A549 (cell line): ENCODE results near the gene MS4A4A. TPM values are rescaled to one million over a fixed set of nuclear protein-coding genes. Genes with fewer than 3 reads are reported as not detected.

ENCODE experiments used
- ATAC-seq, 2 experiments: fragments of 200-7000 bp in 1 of 2; fragments of >200 bp in 1 of 2; cut with Nextera tagmentation in 1 of 2; cut with Tn5 transposase in 1 of 2; 3 replicates each; pipeline versions ENCODE4 v1.8.0 to v1.9.1; 2018 to 2020; ENCODE audit warnings: mild to moderate bottlenecking in 1 of 2, moderate library complexity in 1 of 2
- CTCF ChIA-PET: fragments of 300-600 bp; sonication (Branson Sonifier 250); formaldehyde crosslinking; extraction: SDS; loops from one replicate; lab custom pipeline; 2021; ENCODE audit warnings: antibody characterized with exemption, inconsistent platforms; lab: Yijun Ruan, JAX
- POLR2A ChIA-PET: fragments of 350-600 bp; formaldehyde crosslinking; extraction: SDS; loops from one replicate; lab custom pipeline; 2021; ENCODE audit warnings: antibody characterized with exemption, inconsistent platforms; lab: Yijun Ruan, JAX
- DNase-seq, 2 experiments: peaks; one replicate each; pipeline versions ENCODE4 v3.0.0 to v3.0.0-alpha.2; 2011 to 2016; ENCODE audit warnings: low read depth in 1 of 2, low spot score in 1 of 2
- FAIRE-seq: peaks from 2 replicates; lab custom pipeline; 2011; peaks lifted over from hg19 to GRCh38; lab: Jason Lieb, UNC
- H3K27ac ChIP-seq, 2 experiments: fragments of >200 bp; sonication (Bioruptor Twin); formaldehyde crosslinking; 3 replicates each; pipeline ENCODE4 v1.5.1; 2016 to 2017
- H3K4me1 ChIP-seq: fragments of >200 bp; sonication (Bioruptor Twin); formaldehyde crosslinking; 3 replicates; pipeline ENCODE4 v1.6.1; 2016
- H3K4me2 ChIP-seq: fragments of >200 bp; sonication (Bioruptor Twin); formaldehyde crosslinking; 3 replicates; pipeline ENCODE4 v1.6.1; 2016
- H3K4me3 ChIP-seq: fragments of >200 bp; sonication (Bioruptor Twin); formaldehyde crosslinking; 3 replicates; pipeline ENCODE4 v1.5.1; 2016
- H3K9me3 ChIP-seq: fragments of >200 bp; sonication (Bioruptor Twin); formaldehyde crosslinking; 3 replicates; pipeline ENCODE4 v1.6.1; 2016
- ATOH8 ChIP-seq: fragments of 250-450 bp; sonication (Bioruptor Pico); IDR thresholded peaks from 2 replicates; pipeline ENCODE4 v1.5.0; 2020; ENCODE audit warnings: low read depth, mild to moderate bottlenecking, moderate library complexity
- CEBPB ChIP-seq, 2 experiments: fragments of >200 bp in 1 of 2; sonication (Bioruptor Twin) in 1 of 2; formaldehyde crosslinking in 1 of 2; IDR thresholded peaks; 2 replicates each; pipeline ENCODE4 v1.6.1; 2012 to 2016
- CHD4 ChIP-seq: fragments of 200-600 bp; sonication (generic); IDR thresholded peaks from 2 replicates; pipeline ENCODE4 v1.6.1; 2016; ENCODE audit warnings: antibody characterized with exemption, mild to moderate bottlenecking, borderline replicate concordance
- EHMT2 ChIP-seq: fragments of 200-600 bp; sonication (generic); IDR thresholded peaks from 2 replicates; pipeline ENCODE4 v1.6.1; 2016; ENCODE audit warnings: antibody characterized with exemption, low read depth, mild to moderate bottlenecking, moderate library complexity
- ESRRA ChIP-seq: fragments of 150-350 bp; IDR thresholded peaks from 2 replicates; pipeline ENCODE4 v1.6.1; 2014; ENCODE audit warnings: mild to moderate bottlenecking, low read length, borderline replicate concordance
- FOSB ChIP-seq: fragments of 250-450 bp; sonication (Bioruptor Pico); IDR thresholded peaks from 2 replicates; pipeline ENCODE4 v1.5.0; 2020; ENCODE audit warnings: mild to moderate bottlenecking, moderate library complexity
- FOSL2 ChIP-seq, 2 experiments: fragments of 450-650 bp in 1 of 2; fragments of >200 bp in 1 of 2; sonication (Bioruptor Twin) in 1 of 2; formaldehyde crosslinking; IDR thresholded peaks; 2 replicates each; pipeline versions ENCODE4 v1.5.0 to v1.6.1; 2016 to 2020; ENCODE audit warnings: mild to moderate bottlenecking in 1 of 2, moderate library complexity in 1 of 2
- FOXS1 ChIP-seq: fragments of 250-450 bp; sonication (Bioruptor Pico); IDR thresholded peaks from 2 replicates; pipeline ENCODE4 v1.5.0; 2020; ENCODE audit warnings: mild to moderate bottlenecking, moderate library complexity
- GATA3 ChIP-seq: IDR thresholded peaks from 2 replicates; pipeline ENCODE4 v1.6.1; 2012; ENCODE audit warnings: borderline replicate concordance
- HDAC2 ChIP-seq: fragments of 200-600 bp; sonication (generic); IDR thresholded peaks from 2 replicates; pipeline ENCODE4 v1.6.1; 2016
- HOXA7 ChIP-seq: fragments of 250-450 bp; sonication (Bioruptor Pico); IDR thresholded peaks from 2 replicates; pipeline ENCODE4 v1.5.0; 2020; ENCODE audit warnings: mild to moderate bottlenecking, moderate library complexity
- HOXB5 ChIP-seq: fragments of 250-450 bp; sonication (Bioruptor Pico); IDR thresholded peaks from 2 replicates; pipeline ENCODE4 v1.5.0; 2020; ENCODE audit warnings: mild to moderate bottlenecking, moderate library complexity
- JUN ChIP-seq, 2 experiments: fragments of >200 bp; sonication (Bioruptor Twin); formaldehyde crosslinking; IDR thresholded peaks; 2 replicates in 1 of 2; 3 replicates in 1 of 2; pipeline ENCODE4 v1.6.1; 2016 to 2017
- JUNB ChIP-seq: fragments of >200 bp; sonication (Bioruptor Twin); formaldehyde crosslinking; IDR thresholded peaks from 2 replicates; pipeline ENCODE4 v1.6.1; 2016
- KDM5A ChIP-seq: fragments of 200-600 bp; sonication (generic); IDR thresholded peaks from 2 replicates; pipeline ENCODE4 v1.6.1; 2016; ENCODE audit warnings: antibody characterized with exemption, mild to moderate bottlenecking
- MAFK ChIP-seq: fragments of 450-650 bp; IDR thresholded peaks from 2 replicates; pipeline ENCODE4 v1.6.1; 2014; ENCODE audit not compliant: partially characterized antibody
- NR3C1 ChIP-seq: fragments of >200 bp; sonication (Bioruptor Twin); formaldehyde crosslinking; IDR thresholded peaks from 3 replicates; pipeline ENCODE4 v1.6.1; 2017
- RAD21 ChIP-seq, 2 experiments: fragments of >200 bp in 1 of 2; sonication (Bioruptor Twin) in 1 of 2; formaldehyde crosslinking in 1 of 2; IDR thresholded peaks in 1 of 2; conservative IDR thresholded peaks in 1 of 2; 2 replicates in 1 of 2; 3 replicates in 1 of 2; pipeline ENCODE4 v1.6.1; 2012 to 2018; ENCODE audit warnings: inconsistent platforms in 1 of 2
- RARB ChIP-seq: fragments of 250-450 bp; sonication (Bioruptor Pico); IDR thresholded peaks from 2 replicates; pipeline ENCODE4 v1.8.0; 2021; ENCODE audit warnings: mild to moderate bottlenecking, moderate library complexity
- SREBF2 ChIP-seq: fragments of 450-650 bp; IDR thresholded peaks from 2 replicates; pipeline ENCODE4 v1.6.1; 2014; ENCODE audit warnings: mild to moderate bottlenecking, moderate library complexity
- TFCP2L1 ChIP-seq: fragments of 250-450 bp; sonication (Bioruptor Pico); IDR thresholded peaks from 2 replicates; pipeline ENCODE4 v1.5.0; 2021; ENCODE audit warnings: mild to moderate bottlenecking
- TP53 ChIP-seq: fragments of 250-450 bp; sonication (Bioruptor Pico); IDR thresholded peaks from 2 replicates; pipeline ENCODE4 v1.5.0; 2021; ENCODE audit warnings: mild to moderate bottlenecking, moderate library complexity
- ZC3H11A ChIP-seq: fragments of 450-650 bp; IDR thresholded peaks from 2 replicates; pipeline ENCODE4 v1.6.1; 2014; ENCODE audit warnings: antibody characterized with exemption, mild to moderate bottlenecking
- WGBS: methylation state at CpG from one replicate; pipeline ENCODE4 v1.1.6; 2017; ENCODE audit errors: missing lambda C conversion rate; 5-methylcytosine and 5-hydroxymethylcytosine counted together
- polyA plus RNA-seq, 4 experiments: library from polyadenylated mRNA; depleted of rRNA in 3 of 4; stranded (reverse); fragments of >200 nt; fragmentation: RNase III in 1 of 4; extraction: RNeasy Plus Mini Kit Qiagen cat#74134 plus additional on column Dnase treatment in 1 of 4; gene quantifications; 2 replicates in 3 of 4; 3 replicates in 1 of 4; pipeline ENCODE4 v1.2.3, GENCODE V29; 2011 to 2017
- TF ChIP-seq, protein P1 (sequence below): IDR thresholded peaks from 2 replicates; pipeline ENCODE4 v1.6.1; 2012; ENCODE audit warnings: low read depth, borderline replicate concordance
- TF ChIP-seq, protein P2 (sequence below): IDR thresholded peaks from 2 replicates; pipeline ENCODE4 v1.6.1; 2012
- TF ChIP-seq, protein P3 (sequence below): fragments of 250-450 bp; sonication (Bioruptor Pico); IDR thresholded peaks from 2 replicates; pipeline ENCODE4 v1.5.0; 2021; ENCODE audit warnings: mild to moderate bottlenecking, moderate library complexity, borderline replicate concordance

MS4A4A gene
- polyA plus RNA-seq, 2 of the 4 experiments (the other 2 are of a cell fraction), result not detected

- H3K9me3 ChIP-seq, result no peaks in the 10 kb centered on the region
- no peak overlapping the region for H3K4me3 ChIP-seq
- FAIRE-seq (no peak), DNase-seq (no peak), ATAC-seq (no peak)
- no peak overlapping the region for H3K4me2 ChIP-seq
- no peak overlapping the region for H3K27ac ChIP-seq
- no peak for TF ChIP-seq EHMT2
- ChIA-PET CTCF (interaction anchor here (1.4 to 3.0 kb wide), 2 partner anchors 15 kb away, joined by 3 to 14 read pairs; no protein-coding TSS in a partner anchor), POLR2A (no interaction called here)
- no peaks in the 10 kb centered on the region for H3K4me1 ChIP-seq
- WGBS, result 0% methylated on average over 2 of the region's 2 CpGs
Measured at GRCh38 chr11:60348116-60348515, 67.7 kb downstream of the MS4A4A start.

- Histone ChIP-seq H3K4me2 (no peak overlapping the region), H3K4me1 (no peaks in the 10 kb centered on the region), H3K27ac (no peak overlapping the region), H3K4me3 (no peak overlapping the region), H3K9me3 (no peaks in the 10 kb centered on the region)
- 0% methylated on average over 1 of the region's 1 CpG for WGBS
- no peak for TF ChIP-seq JUNB
- no peak for TF ChIP-seq TP53 (CRISPR knock-in tag)
- TF ChIP-seq EHMT2, result no peak
- TF ChIP-seq, protein P1, sequence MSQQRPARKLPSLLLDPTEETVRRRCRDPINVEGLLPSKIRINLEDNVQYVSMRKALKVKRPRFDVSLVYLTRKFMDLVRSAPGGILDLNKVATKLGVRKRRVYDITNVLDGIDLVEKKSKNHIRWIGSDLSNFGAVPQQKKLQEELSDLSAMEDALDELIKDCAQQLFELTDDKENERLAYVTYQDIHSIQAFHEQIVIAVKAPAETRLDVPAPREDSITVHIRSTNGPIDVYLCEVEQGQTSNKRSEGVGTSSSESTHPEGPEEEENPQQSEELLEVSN, result no peak
- TF ChIP-seq NR3C1, result no peak
- no peak for TF ChIP-seq KDM5A
- no peak for TF ChIP-seq SREBF2
- no peak for TF ChIP-seq JUN (IDR thresholded peaks at IDR 0.05)
- TF ChIP-seq, protein P2, sequence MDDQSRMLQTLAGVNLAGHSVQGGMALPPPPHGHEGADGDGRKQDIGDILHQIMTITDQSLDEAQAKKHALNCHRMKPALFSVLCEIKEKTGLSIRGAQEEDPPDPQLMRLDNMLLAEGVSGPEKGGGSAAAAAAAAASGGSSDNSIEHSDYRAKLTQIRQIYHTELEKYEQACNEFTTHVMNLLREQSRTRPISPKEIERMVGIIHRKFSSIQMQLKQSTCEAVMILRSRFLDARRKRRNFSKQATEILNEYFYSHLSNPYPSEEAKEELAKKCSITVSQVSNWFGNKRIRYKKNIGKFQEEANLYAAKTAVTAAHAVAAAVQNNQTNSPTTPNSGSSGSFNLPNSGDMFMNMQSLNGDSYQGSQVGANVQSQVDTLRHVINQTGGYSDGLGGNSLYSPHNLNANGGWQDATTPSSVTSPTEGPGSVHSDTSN, result no peak
- no peak for TF ChIP-seq GATA3
- TF ChIP-seq ATOH8 (CRISPR knock-in tag), result no peak
- no peak for TF ChIP-seq RAD21 (conservative IDR thresholded peaks at IDR 0.05 in 1 of 2, IDR thresholded peaks at IDR 0.05 in 1 of 2)
- no peak for TF ChIP-seq FOSL2 (IDR thresholded peaks at IDR 0.05)
- TF ChIP-seq FOSL2 (CRISPR knock-in tag; IDR thresholded peaks at IDR 0.05), result no peak
- TF ChIP-seq FOXS1 (CRISPR knock-in tag), result no peak
- no peak for TF ChIP-seq FOSB (CRISPR knock-in tag)
- no peak for TF ChIP-seq TFCP2L1
- ChIA-PET CTCF (interaction anchor here (0.9 to 3.0 kb wide), 2 partner anchors 14 to 84 kb away, joined by 3 to 14 read pairs; no protein-coding TSS in a partner anchor), POLR2A (no interaction called here)
- FAIRE-seq, result no peak
- DNase-seq, result no peak
- ATAC-seq, result no peak
Measured at GRCh38 chr11:60349990-60350389, 69.5 kb downstream of the MS4A4A start.

DNA sequence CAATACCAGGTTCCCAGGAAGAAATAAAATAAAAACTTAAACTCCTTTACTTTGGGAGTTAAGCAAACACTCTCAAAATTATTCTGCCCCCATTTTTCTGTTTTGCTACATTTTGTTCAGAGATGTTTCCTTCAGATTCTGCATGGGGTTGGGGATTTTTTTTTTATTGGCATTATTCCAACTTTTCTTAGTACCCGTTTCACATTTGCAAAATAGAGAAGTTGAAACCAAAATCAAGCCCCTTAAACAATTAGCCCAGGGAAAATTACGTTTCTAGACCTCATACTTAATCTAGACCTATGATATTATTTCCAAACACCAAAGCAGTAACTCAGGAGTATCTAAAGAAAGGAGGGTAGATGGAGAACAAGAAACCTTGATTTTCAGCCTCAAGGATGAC, 77.3 kb downstream of the MS4A4A start:
- FAIRE-seq, result no peak
- no peak for TF ChIP-seq HOXB5 (CRISPR knock-in tag)
- no peak for TF ChIP-seq MAFK
- no peak for TF ChIP-seq HOXA7 (CRISPR knock-in tag)
- TF ChIP-seq, protein P3, sequence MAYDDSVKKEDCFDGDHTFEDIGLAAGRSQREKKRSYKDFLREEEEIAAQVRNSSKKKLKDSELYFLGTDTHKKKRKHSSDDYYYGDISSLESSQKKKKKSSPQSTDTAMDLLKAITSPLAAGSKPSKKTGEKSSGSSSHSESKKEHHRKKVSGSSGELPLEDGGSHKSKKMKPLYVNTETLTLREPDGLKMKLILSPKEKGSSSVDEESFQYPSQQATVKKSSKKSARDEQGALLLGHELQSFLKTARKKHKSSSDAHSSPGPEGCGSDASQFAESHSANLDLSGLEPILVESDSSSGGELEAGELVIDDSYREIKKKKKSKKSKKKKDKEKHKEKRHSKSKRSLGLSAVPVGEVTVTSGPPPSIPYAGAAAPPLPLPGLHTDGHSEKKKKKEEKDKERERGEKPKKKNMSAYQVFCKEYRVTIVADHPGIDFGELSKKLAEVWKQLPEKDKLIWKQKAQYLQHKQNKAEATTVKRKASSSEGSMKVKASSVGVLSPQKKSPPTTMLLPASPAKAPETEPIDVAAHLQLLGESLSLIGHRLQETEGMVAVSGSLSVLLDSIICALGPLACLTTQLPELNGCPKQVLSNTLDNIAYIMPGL (CRISPR knock-in tag), result no peak
- no peak for TF ChIP-seq CHD4
- TF ChIP-seq RARB (CRISPR knock-in tag), result no peak
- TF ChIP-seq JUNB, result no peak
- no peak for TF ChIP-seq CEBPB (IDR thresholded peaks at IDR 0.05)
- no peak for TF ChIP-seq ESRRA
- no peak for TF ChIP-seq HDAC2
- TF ChIP-seq ZC3H11A, result no peak
- no peak for TF ChIP-seq ATOH8 (CRISPR knock-in tag)
- Histone ChIP-seq H3K9me3 (no peaks in the 10 kb centered on the region), H3K4me1 (no peaks in the 10 kb centered on the region), H3K4me2 (no peak overlapping the region), H3K27ac (no peak overlapping the region), H3K4me3 (no peak overlapping the region)
- WGBS, result 1% methylated on average over 2 of the region's 2 CpGs
- ChIA-PET CTCF (no interaction called here), POLR2A (no interaction called here)
- ATAC-seq, result no peak
- DNase-seq, result no peak
